Smooth muscle cell (in vitro differentiated cells): ENCODE measurements around the gene GOT1. TPM values are rescaled to one million over a fixed set of nuclear protein-coding genes. Genes with fewer than 3 reads are reported as not detected.

Source experiments
- DNase-seq: peaks from one replicate; lab custom pipeline; 2025; ENCODE audit not compliant: unreplicated experiment; lab: John Stamatoyannopoulos, UW
- H2AFZ ChIP-seq: fragments of 200-600 bp; sonication (generic); 2 replicates; pipeline ENCODE4 v1.6.0; 2016; ENCODE audit warnings: antibody characterized with exemption, low read depth, mild to moderate bottlenecking
- H3F3A ChIP-seq: fragments of 200-600 bp; sonication (generic); 2 replicates; pipeline ENCODE4 v1.6.0; 2017; ENCODE audit warnings: antibody characterized with exemption, low read depth
- H3K27ac ChIP-seq: fragments of 200-600 bp; sonication (generic); 2 replicates; pipeline ENCODE4 v1.5.1; 2016; ENCODE audit warnings: low read depth, mild to moderate bottlenecking
- H3K27me3 ChIP-seq: fragments of 200-600 bp; sonication (generic); 2 replicates; pipeline ENCODE4 v1.6.1; 2016; ENCODE audit warnings: low read depth, mild to moderate bottlenecking
- H3K36me3 ChIP-seq: fragments of 200-600 bp; sonication (generic); 2 replicates; pipeline ENCODE4 v1.5.1; 2016; ENCODE audit warnings: low read depth
- H3K4me1 ChIP-seq: fragments of 200-600 bp; sonication (generic); 2 replicates; pipeline ENCODE4 v1.5.1; 2016; ENCODE audit warnings: low read depth
- H3K4me2 ChIP-seq: fragments of 200-600 bp; sonication (generic); 2 replicates; pipeline ENCODE4 v1.6.0; 2016; ENCODE audit warnings: mild to moderate bottlenecking
- H3K4me3 ChIP-seq: fragments of 200-600 bp; sonication (generic); 2 replicates; pipeline ENCODE4 v1.5.1; 2016; ENCODE audit warnings: mild to moderate bottlenecking
- H3K79me2 ChIP-seq: fragments of 200-600 bp; sonication (generic); 2 replicates; pipeline ENCODE4 v1.6.0; 2016; ENCODE audit warnings: low read depth, mild to moderate bottlenecking
- H3K9ac ChIP-seq: fragments of 200-600 bp; sonication (generic); 2 replicates; pipeline ENCODE4 v1.6.0; 2016; ENCODE audit warnings: low read depth
- H3K9me3 ChIP-seq: fragments of 200-600 bp; sonication (generic); replicated peaks from 2 replicates; pipeline ENCODE4 v1.5.1; 2016; ENCODE audit warnings: low read depth
- H4K20me1 ChIP-seq: fragments of 200-600 bp; sonication (generic); 2 replicates; pipeline ENCODE4 v1.6.0; 2016; ENCODE audit warnings: low read depth
- CTCF ChIP-seq: fragments of 200-600 bp; sonication (generic); IDR thresholded peaks from 2 replicates; pipeline ENCODE4 v1.5.1; 2017; ENCODE audit warnings: borderline replicate concordance, mild to moderate bottlenecking, antibody characterized with exemption; ENCODE audit not compliant: insufficient read depth, poor library complexity, severe bottlenecking
- WGBS: methylation state at CpG from one replicate; pipeline ENCODE4 v1.1.7; 2016; ENCODE audit warnings: low lambda C conversion rate; 5-methylcytosine and 5-hydroxymethylcytosine counted together
- polyA plus RNA-seq: library from polyadenylated mRNA; unstranded; fragments of >200 nt; fragmentation: Nextera tagmentation; extraction: Ambion mirVana; gene quantifications from 2 replicates; pipeline ENCODE4 v1.2.1, GENCODE V29; 2016
- total RNA-seq: library from RNA; depleted of rRNA; stranded (reverse); fragments of >200 nt; gene quantifications from 2 replicates; pipeline ENCODE4 v1.2.3, GENCODE V29; 2014

GOT1 gene
- total and polyA plus RNA-seq, 2 experiments from 2014 or later: 34.7 to 44.4 TPM

- Histone ChIP-seq H3K27me3 (no peaks in the 10 kb centered on the region), H3K4me2 (no peak overlapping the region), H3K4me1 (no peaks in the 10 kb centered on the region), H3K36me3 (peaks cover 10% of the 10 kb centered on the region), H3K9ac (no peak overlapping the region), H3K9me3 (no peaks in the 10 kb centered on the region), H3F3A (no peaks in the 10 kb centered on the region), H2AFZ (no peak overlapping the region), H4K20me1 (peaks cover 3% of the 10 kb centered on the region), H3K4me3 (no peak overlapping the region), H3K79me2 (peaks cover 11% of the 10 kb centered on the region), H3K27ac (no peak overlapping the region)
- no peak for DNase-seq
- TF ChIP-seq CTCF: no peak
These were observed 11.4 kb downstream of the GOT1 start for GRCh38 chr10:99418910-99419624.

GRCh38 chr10:99412099-99412498 lies 18.3 kb downstream of the GOT1 start:
- no peaks in the 10 kb centered on the region for H3K79me2 ChIP-seq
- no peaks in the 10 kb centered on the region for H3K4me1 ChIP-seq
- no peak overlapping the region for H3K27ac ChIP-seq
- no peak overlapping the region for H3K4me2 ChIP-seq
- TF ChIP-seq CTCF: no peak
- no peaks in the 10 kb centered on the region for H3F3A ChIP-seq
- no peak overlapping the region for H3K9ac ChIP-seq
- H4K20me1 ChIP-seq: peaks cover 11% of the 10 kb centered on the region
- DNase-seq: no peak
- no peaks in the 10 kb centered on the region for H3K9me3 ChIP-seq
- H3K4me3 ChIP-seq: no peak overlapping the region
- 89% methylated on average over 1 of the region's 1 CpG for WGBS
- H2AFZ ChIP-seq: no peak overlapping the region
- H3K27me3 ChIP-seq: no peaks in the 10 kb centered on the region
- H3K36me3 ChIP-seq: no peaks in the 10 kb centered on the region

GRCh38 chr10:99411546-99411945 lies 18.9 kb downstream of the GOT1 start:
- no peaks in the 10 kb centered on the region for H3K27me3 ChIP-seq
- no peak overlapping the region for H2AFZ ChIP-seq
- H3K4me2 ChIP-seq: no peak overlapping the region
- no peaks in the 10 kb centered on the region for H3K4me1 ChIP-seq
- no peaks in the 10 kb centered on the region for H3K36me3 ChIP-seq
- H3F3A ChIP-seq: no peaks in the 10 kb centered on the region
- no peak overlapping the region for H3K4me3 ChIP-seq
- 97% methylated on average over 2 of the region's 2 CpGs for whole genome bisulfite sequencing
- peaks cover 11% of the 10 kb centered on the region for H4K20me1 ChIP-seq
- no peak for DNase-seq
- H3K9me3 ChIP-seq: no peaks in the 10 kb centered on the region
- H3K9ac ChIP-seq: no peak overlapping the region
- no peak overlapping the region for H3K27ac ChIP-seq
- H3K79me2 ChIP-seq: no peaks in the 10 kb centered on the region
- no peak for TF ChIP-seq CTCF

GRCh38 chr10:99410876-99411275 lies 19.5 kb downstream of the GOT1 start:
- no peak for TF ChIP-seq CTCF
- H3K79me2 ChIP-seq: no peaks in the 10 kb centered on the region
- H2AFZ ChIP-seq: no peak overlapping the region
- DNase-seq: no peak
- H3K9ac ChIP-seq: no peak overlapping the region
- H3K36me3 ChIP-seq: peaks cover 4% of the 10 kb centered on the region
- no peak overlapping the region for H3K4me3 ChIP-seq
- H4K20me1 ChIP-seq: peaks cover 11% of the 10 kb centered on the region
- 89% methylated on average over 4 of the region's 4 CpGs for WGBS
- H3K4me2 ChIP-seq: no peak overlapping the region
- H3K9me3 ChIP-seq: no peaks in the 10 kb centered on the region
- no peaks in the 10 kb centered on the region for H3K27me3 ChIP-seq
- no peak overlapping the region for H3K27ac ChIP-seq
- no peaks in the 10 kb centered on the region for H3F3A ChIP-seq
- H3K4me1 ChIP-seq: no peaks in the 10 kb centered on the region
